ENCODE results near the gene GLUL. TPM values are rescaled to one million over a fixed set of nuclear protein-coding genes. Genes with fewer than 3 reads are reported as not detected.

Gene GLUL
- total and polyA plus RNA-seq, 2 of the 4 experiments (the other 2 are of a cell fraction) = 131 to 385 TPM

GRCh38 chr1:182387566-182387965, 4.0 kb downstream of the GLUL start:
- no peaks in the 10 kb centered on the region for H3K9me3 ChIP-seq (ENCODE audit: control insufficient read depth, insufficient read depth, low read length)
- no peak overlapping the region for H2AK5ac ChIP-seq (ENCODE audit: low read depth, low read length)
- no peak overlapping the region for H3K18ac ChIP-seq (ENCODE audit: low read depth, low read length)
- TF ChIP-seq MAZ (IDR thresholded peaks at IDR 0.05; ENCODE audit: borderline replicate concordance, low read depth, low read length) = no peak
- no peak for TF ChIP-seq RFX5 (IDR thresholded peaks at IDR 0.05; ENCODE audit: low read depth, low read length)
- no peak for TF ChIP-seq NFE2L2 (IDR thresholded peaks at IDR 0.05; ENCODE audit: low read depth, low read length)
- TF ChIP-seq ELK1 (IDR thresholded peaks at IDR 0.05; ENCODE audit: borderline replicate concordance, low read depth, low read length) = no peak
- TF ChIP-seq POLR2A (IDR thresholded peaks at IDR 0.05; ENCODE audit: low read depth, low read length) = no peak
- no peak for TF ChIP-seq MAFK (IDR thresholded peaks at IDR 0.05; ENCODE audit: low read depth, low read length)
- no peak for TF ChIP-seq CHD1 (IDR thresholded peaks at IDR 0.05; ENCODE audit: low read depth, low read length)
- no peak for TF ChIP-seq SMC3 (IDR thresholded peaks at IDR 0.05; ENCODE audit: low read depth, low read length)
- TF ChIP-seq CEBPB (IDR thresholded peaks at IDR 0.05; ENCODE audit: low read depth, low read length) = no peak
- TF ChIP-seq RAD21 (IDR thresholded peaks at IDR 0.05; ENCODE audit: low read length) = no peak
- TF ChIP-seq CTCF (conservative IDR thresholded peaks at IDR 0.05; ENCODE audit: low read depth, low read length) = no peak
- no peak for TF ChIP-seq BHLHE40 (IDR thresholded peaks at IDR 0.05; ENCODE audit: low read depth, low read length)
- no peak for TF ChIP-seq FOS (IDR thresholded peaks at IDR 0.05; ENCODE audit: low read depth, low read length)
- H2BK120ac ChIP-seq (ENCODE audit: low read depth, low read length) = no peak overlapping the region
- no peak overlapping the region for H3K4me3 ChIP-seq (ENCODE audit: insufficient read depth, low read depth, low read length)
- H3K14ac ChIP-seq (replicated peaks; ENCODE audit: low read depth, low read length) = no peak overlapping the region
- ChIA-PET CTCF (interaction anchor here (1.2 kb wide), 1 partner anchor 245 kb away, joined by 4 read pairs; no protein-coding TSS in a partner anchor), POLR2A (ENCODE audit: unreplicated experiment) (no interaction called here)
- no peak overlapping the region for H2BK15ac ChIP-seq (ENCODE audit: low read depth, low read length)
- H3K9me1 ChIP-seq (ENCODE audit: insufficient read depth, low read length) = peaks cover 9% of the 10 kb centered on the region; the same call in 1 of the 2 replicates
- no peak overlapping the region for H3K23ac ChIP-seq (ENCODE audit: low read depth, low read length)
- H3K36me3 ChIP-seq (ENCODE audit: control insufficient read depth, insufficient read depth, low read length) = peaks cover 46% of the 10 kb centered on the region
- no peak overlapping the region for H2AK9ac ChIP-seq (replicated peaks; ENCODE audit: low read depth, low read length, poor library complexity)
- no peak overlapping the region for H2BK5ac ChIP-seq (ENCODE audit: low read depth, low read length, poor library complexity, severe bottlenecking)
- H4K8ac ChIP-seq (ENCODE audit: low read depth in 2 of 2, low read length in 2 of 2) = no peak overlapping the region
- H3K79me1 ChIP-seq (ENCODE audit: low read depth in 1 of 2, low read length in 2 of 2) = peaks cover 11 to 35% of the 10 kb centered on the region in 2 experiments
- no peak overlapping the region for H3K27ac ChIP-seq (ENCODE audit: insufficient read depth, low read length)
- no peak overlapping the region for H4K5ac ChIP-seq (ENCODE audit: low read depth, low read length)
- H2AFZ ChIP-seq (replicated peaks; ENCODE audit: low read length, poor library complexity) = no peak overlapping the region
- no peak overlapping the region for H3K4ac ChIP-seq (ENCODE audit: low read depth, low read length)
- intact Hi-C loops (cut with micrococcal nuclease) = no loop called here
- in situ Hi-C loops (cut with MboI; ENCODE audit: low sequenced_read_pairs) = no loop called here
- H2BK20ac ChIP-seq (ENCODE audit: low read depth, low read length) = no peak overlapping the region
- H3K4me2 ChIP-seq (ENCODE audit: low read depth, low read length) = no peak overlapping the region
- no peaks in the 10 kb centered on the region for H3K27me3 ChIP-seq (ENCODE audit: control insufficient read depth, insufficient read depth, low read length)
- no peak overlapping the region for H4K91ac ChIP-seq (ENCODE audit: insufficient read depth, low read depth, low read length)
- no TSS peak for BruUV-seq (replicated peaks)
- H4K20me1 ChIP-seq (ENCODE audit: insufficient read depth, low read length) = peaks cover 27% of the 10 kb centered on the region
- peaks cover 3% of the 10 kb centered on the region for H3K4me1 ChIP-seq (ENCODE audit: control insufficient read depth, insufficient read depth, low read length)
- no CpG with 5 or more reads among the region's 2 CpGs for WGBS, 2 experiments (ENCODE audit: extremely low coverage in 2 of 2, insufficient read length in 1 of 2)
- no peak overlapping the region for H3K9ac ChIP-seq (ENCODE audit: low read depth, low read length)
- ATAC-seq (ENCODE audit: low read depth) = no peak
- no peak for DNase-seq
- dilution Hi-C loops (cut with HindIII; ENCODE audit: low sequenced_read_pairs, unreplicated experiment) = no loop called here
- H3K56ac ChIP-seq (ENCODE audit: extremely low read depth, insufficient read depth, low read length) = no peak overlapping the region
